Lower lobe of right lung (tissue), 2 donors: Measurements from ENCODE around the gene HS6ST3. TPM values are rescaled to one million over a fixed set of nuclear protein-coding genes. Genes with fewer than 3 reads are reported as not detected.

Experiments
- ATAC-seq, 2 donors: fragments of 200-7000 bp; cut with Tn5 transposase; one replicate each; pipeline ENCODE4 v1.9.1; 2020 to 2022; ENCODE audit warnings: mild to moderate bottlenecking in 2 of 2, moderate library complexity in 2 of 2
- DNase-seq: peaks from one replicate; pipeline ENCODE4 v3.0.0-alpha.2; 2020
- H3K27ac ChIP-seq: fragments of 200-600 bp; one replicate; pipeline ENCODE4 v1.8.0; 2022
- H3K27me3 ChIP-seq: fragments of 200-600 bp; one replicate; pipeline ENCODE4 v1.8.0; 2022; ENCODE audit warnings: low read depth
- H3K36me3 ChIP-seq: fragments of 200-600 bp; one replicate; pipeline ENCODE4 v1.8.0; 2022; ENCODE audit warnings: mild to moderate bottlenecking
- H3K4me1 ChIP-seq: fragments of 200-600 bp; one replicate; pipeline ENCODE4 v1.8.0; 2022
- H3K4me3 ChIP-seq: fragments of 200-600 bp; one replicate; pipeline ENCODE4 v1.8.0; 2022; ENCODE audit warnings: mild to moderate bottlenecking
- H3K9me3 ChIP-seq: fragments of 200-600 bp; one replicate; pipeline ENCODE4 v1.8.0; 2022
- CTCF ChIP-seq: fragments of 200-600 bp; IDR thresholded peaks from one replicate; pipeline ENCODE4 v1.8.0; 2022; ENCODE audit warnings: antibody characterized with exemption, mild to moderate bottlenecking
- intact Hi-C: fragments of 100-400 bp; cut with DNase I; formaldehyde crosslinking; loops from one replicate; pipeline ENCODE4 v1.11.0; 2022
- total RNA-seq: library from RNA; stranded (reverse); fragmentation: NEBNext Ultra II Directional; extraction: Animal tissue kit (Norgen Biotek cat#: 25700); gene quantifications from one replicate; pipeline ENCODE4 v1.2.1, GENCODE V29; 2021
- donor health status: DM: no; HTN: yes; CAD: no; lungs with severe emphysema.

HS6ST3 gene
- total RNA-seq, 1 donor from 2014 or later: 0.06 TPM

GRCh38 chr13:96677029-96677428, 587.1 kb downstream of the HS6ST3 start:
- ATAC-seq (no peak), DNase-seq (no peak)
- Histone ChIP-seq H3K9me3 (no peaks in the 10 kb centered on the region), H3K4me1 (no peaks in the 10 kb centered on the region), H3K27me3 (no peaks in the 10 kb centered on the region), H3K36me3 (no peaks in the 10 kb centered on the region), H3K27ac (no peak overlapping the region), H3K4me3 (no peak overlapping the region)
- no peak for TF ChIP-seq CTCF
- intact Hi-C loops: no loop called here

GRCh38 chr13:96678801-96679200, 588.9 kb downstream of the HS6ST3 start:
- Histone ChIP-seq H3K9me3 (no peaks in the 10 kb centered on the region), H3K27ac (no peak overlapping the region), H3K4me3 (no peak overlapping the region), H3K36me3 (no peaks in the 10 kb centered on the region), H3K27me3 (no peaks in the 10 kb centered on the region), H3K4me1 (no peaks in the 10 kb centered on the region)
- no peak for DNase-seq
- ATAC-seq: no peak
- TF ChIP-seq CTCF: no peak
- intact Hi-C loops: no loop called here

GRCh38 chr13:96680898-96681297, 591.0 kb downstream of the HS6ST3 start:
- H3K27ac ChIP-seq: no peak overlapping the region
- no peaks in the 10 kb centered on the region for H3K36me3 ChIP-seq
- ATAC-seq (no peak), DNase-seq (no peak)
- H3K27me3 ChIP-seq: no peaks in the 10 kb centered on the region
- H3K9me3 ChIP-seq: no peaks in the 10 kb centered on the region
- no peak overlapping the region for H3K4me3 ChIP-seq
- no peaks in the 10 kb centered on the region for H3K4me1 ChIP-seq
- intact Hi-C loops: no loop called here
- TF ChIP-seq CTCF: no peak

- DNase-seq (no peak), ATAC-seq (no peak)
- Histone ChIP-seq H3K4me3 (no peak overlapping the region), H3K36me3 (no peaks in the 10 kb centered on the region), H3K27ac (no peak overlapping the region), H3K27me3 (no peaks in the 10 kb centered on the region), H3K9me3 (no peaks in the 10 kb centered on the region), H3K4me1 (no peaks in the 10 kb centered on the region)
- TF ChIP-seq CTCF: no peak
- intact Hi-C loops: no loop called here
These were observed 591.9 kb downstream of the HS6ST3 start for GRCh38 chr13:96681766-96682165.

GRCh38 chr13:96684469-96684868, 594.6 kb downstream of the HS6ST3 start:
- no peak for ATAC-seq
- intact Hi-C loops: no loop called here
- Histone ChIP-seq H3K27me3 (no peaks in the 10 kb centered on the region), H3K27ac (no peak overlapping the region), H3K4me3 (no peak overlapping the region), H3K4me1 (no peaks in the 10 kb centered on the region), H3K9me3 (no peaks in the 10 kb centered on the region), H3K36me3 (no peaks in the 10 kb centered on the region)
- no peak for DNase-seq
- no peak for TF ChIP-seq CTCF

GRCh38 chr13:96684907-96685306, 595.0 kb downstream of the HS6ST3 start:
- Histone ChIP-seq H3K36me3 (no peaks in the 10 kb centered on the region), H3K4me1 (no peaks in the 10 kb centered on the region), H3K27me3 (no peaks in the 10 kb centered on the region), H3K4me3 (no peak overlapping the region), H3K27ac (no peak overlapping the region), H3K9me3 (no peaks in the 10 kb centered on the region)
- intact Hi-C loops: no loop called here
- ATAC-seq (no peak), DNase-seq (no peak)
- TF ChIP-seq CTCF: no peak
